Activated naive CD8-positive, alpha-beta T cell treated with anti-CD3 and anti-CD28 coated beads, Interleukin-2, amount 50 U/mL, for 24 hours (primary cell): ENCODE data around the gene MAP3K13.

Experiments
- ATAC-seq: fragments of 150-1000 bp; cut with Tn5 transposase; one replicate; pipeline ENCODE4 v1.10.0; 2021
- DNase-seq: peaks from one replicate; pipeline ENCODE4 v3.0.0; 2021
- H3K27ac Mint-ChIP-seq: one replicate; pipeline ENCODE4 v1.8.0; 2021; ENCODE audit warnings: mild to moderate bottlenecking, mixed read lengths
- H3K27me3 Mint-ChIP-seq: one replicate; pipeline ENCODE4 v1.8.0; 2021; ENCODE audit warnings: mixed read lengths
- H3K36me3 Mint-ChIP-seq: one replicate; pipeline ENCODE4 v1.8.0; 2021; ENCODE audit warnings: low read depth, mixed read lengths
- H3K4me1 Mint-ChIP-seq: one replicate; pipeline ENCODE4 v1.8.0; 2021; ENCODE audit warnings: mixed read lengths
- H3K4me3 Mint-ChIP-seq: one replicate; pipeline ENCODE4 v1.8.0; 2021; ENCODE audit warnings: mild to moderate bottlenecking, moderate library complexity, mixed read lengths
- H3K9me3 Mint-ChIP-seq: one replicate; pipeline ENCODE4 v1.8.0; 2021; ENCODE audit warnings: mixed read lengths

Gene MAP3K13

GRCh38 chr3:185517387-185518130 lies 154.6 kb downstream of the MAP3K13 start:
- ATAC-seq (no peak), DNase-seq (no peak)
- Mint-ChIP-seq H3K4me1 (no peaks in the 10 kb centered on the region), H3K36me3 (no peaks in the 10 kb centered on the region), H3K27ac (no peak overlapping the region), H3K4me3 (no peak overlapping the region), H3K27me3 (peaks cover 21% of the 10 kb centered on the region), H3K9me3 (no peaks in the 10 kb centered on the region)

- no peaks in the 10 kb centered on the region for H3K9me3 Mint-ChIP-seq
- H3K4me3 Mint-ChIP-seq: no peak overlapping the region
- H3K36me3 Mint-ChIP-seq: no peaks in the 10 kb centered on the region
- H3K27me3 Mint-ChIP-seq: peaks cover 20% of the 10 kb centered on the region
- no peaks in the 10 kb centered on the region for H3K4me1 Mint-ChIP-seq
- DNase-seq: no peak
- ATAC-seq: no peak
- H3K27ac Mint-ChIP-seq: no peak overlapping the region
These were observed 156.1 kb downstream of the MAP3K13 start for GRCh38 chr3:185519021-185519420.

GRCh38 chr3:185521349-185522138 lies 158.6 kb downstream of the MAP3K13 start:
- Mint-ChIP-seq H3K27ac (no peak overlapping the region), H3K4me3 (no peak overlapping the region), H3K27me3 (peaks cover 23% of the 10 kb centered on the region), H3K9me3 (no peaks in the 10 kb centered on the region), H3K4me1 (no peaks in the 10 kb centered on the region), H3K36me3 (no peaks in the 10 kb centered on the region)
- no peak for DNase-seq
- ATAC-seq: no peak

GRCh38 chr3:185526349-185526951 lies 163.5 kb downstream of the MAP3K13 start:
- H3K27ac Mint-ChIP-seq: no peak overlapping the region
- ATAC-seq: no peak

GRCh38 chr3:185527364-185527763 lies 164.4 kb downstream of the MAP3K13 start:
- no peak for DNase-seq

More at GRCh38 chr3:185526349-185526951, 163.5 kb downstream of the MAP3K13 start:
- no peak for DNase-seq
- H3K36me3 Mint-ChIP-seq: no peaks in the 10 kb centered on the region
- H3K27me3 Mint-ChIP-seq: peaks cover 18% of the 10 kb centered on the region
- H3K4me3 Mint-ChIP-seq: no peak overlapping the region
- no peaks in the 10 kb centered on the region for H3K9me3 Mint-ChIP-seq
- no peaks in the 10 kb centered on the region for H3K4me1 Mint-ChIP-seq

GRCh38 chr3:185528532-185528931 lies 165.6 kb downstream of the MAP3K13 start:
- peaks cover 13% of the 10 kb centered on the region for H3K27me3 Mint-ChIP-seq
- H3K4me1 Mint-ChIP-seq: no peaks in the 10 kb centered on the region
- DNase-seq (no peak), ATAC-seq (no peak)
- no peak overlapping the region for H3K4me3 Mint-ChIP-seq
- H3K36me3 Mint-ChIP-seq: no peaks in the 10 kb centered on the region
- no peak overlapping the region for H3K27ac Mint-ChIP-seq
- no peaks in the 10 kb centered on the region for H3K9me3 Mint-ChIP-seq

More at GRCh38 chr3:185527364-185527763, 164.4 kb downstream of the MAP3K13 start:
- no peaks in the 10 kb centered on the region for H3K36me3 Mint-ChIP-seq
- no peaks in the 10 kb centered on the region for H3K4me1 Mint-ChIP-seq
- no peak for ATAC-seq
- H3K27me3 Mint-ChIP-seq: peaks cover 14% of the 10 kb centered on the region
- H3K4me3 Mint-ChIP-seq: no peak overlapping the region
- H3K27ac Mint-ChIP-seq: no peak overlapping the region
- H3K9me3 Mint-ChIP-seq: no peaks in the 10 kb centered on the region

GRCh38 chr3:185530856-185531255 lies 167.9 kb downstream of the MAP3K13 start:
- H3K4me3 Mint-ChIP-seq: no peak overlapping the region
- no peaks in the 10 kb centered on the region for H3K4me1 Mint-ChIP-seq
- ATAC-seq (no peak), DNase-seq (no peak)
- no peaks in the 10 kb centered on the region for H3K9me3 Mint-ChIP-seq
- H3K27me3 Mint-ChIP-seq: peaks cover 4% of the 10 kb centered on the region
- H3K27ac Mint-ChIP-seq: no peak overlapping the region
- H3K36me3 Mint-ChIP-seq: no peaks in the 10 kb centered on the region

- DNase-seq (no peak), ATAC-seq (no peak)
- Mint-ChIP-seq H3K27me3 (no peaks in the 10 kb centered on the region), H3K4me3 (no peak overlapping the region), H3K9me3 (no peaks in the 10 kb centered on the region), H3K4me1 (peaks cover 10% of the 10 kb centered on the region), H3K36me3 (no peaks in the 10 kb centered on the region), H3K27ac (no peak overlapping the region)
These were observed 170.0 kb downstream of the MAP3K13 start for GRCh38 chr3:185532901-185533300.

GRCh38 chr3:185534511-185534910 lies 171.6 kb downstream of the MAP3K13 start:
- Mint-ChIP-seq H3K4me3 (no peak overlapping the region), H3K4me1 (peaks cover 10% of the 10 kb centered on the region), H3K27ac (no peak overlapping the region), H3K9me3 (no peaks in the 10 kb centered on the region), H3K36me3 (no peaks in the 10 kb centered on the region), H3K27me3 (no peaks in the 10 kb centered on the region)
- no peak for ATAC-seq
- DNase-seq: no peak

- no peak overlapping the region for H3K4me3 Mint-ChIP-seq
- peak; percentile 97 for ATAC-seq
These were observed 174.5 kb downstream of the MAP3K13 start for GRCh38 chr3:185537369-185537970.

More at GRCh38 chr3:185537369-185537970, 174.5 kb downstream of the MAP3K13 start:
- peak overlapping the region; percentile 67 for H3K27ac Mint-ChIP-seq
- peaks cover 1% of the 10 kb centered on the region for H3K27me3 Mint-ChIP-seq
- H3K4me1 Mint-ChIP-seq: peaks cover 10% of the 10 kb centered on the region
- no peak for DNase-seq
- H3K36me3 Mint-ChIP-seq: no peaks in the 10 kb centered on the region
- H3K9me3 Mint-ChIP-seq: no peaks in the 10 kb centered on the region
